Ovary (tissue), 9 donors: ENCODE results near the gene GNL3. TPM values are rescaled to one million over a fixed set of nuclear protein-coding genes. Genes with fewer than 3 reads are reported as not detected.
"Not testable (repeated sequence)": the region's sequence is repeated elsewhere in the genome, so short reads cannot be mapped to it uniquely, and the experiment has no call there.

Source experiments
- DNase-seq, 5 donors: peaks; one replicate each; pipeline ENCODE4 v3.0.0-alpha.2; 2019 to 2020
- H3K27ac ChIP-seq, 2 donors: fragments of 200-600 bp; one replicate each; pipeline versions ENCODE4 v1.5.1 to v1.8.0; 2019 to 2022
- H3K27me3 ChIP-seq: fragments of 200-600 bp; one replicate; pipeline ENCODE4 v1.8.0; 2022
- H3K36me3 ChIP-seq: fragments of 200-600 bp; sonication (generic); one replicate; pipeline ENCODE4 v1.5.1; 2019
- H3K4me1 ChIP-seq: one replicate; pipeline ENCODE4 v1.8.1; 2013; ENCODE audit warnings: mild to moderate bottlenecking, moderate library complexity; ENCODE audit not compliant: insufficient read depth
- H3K4me3 ChIP-seq: fragments of 200-600 bp; sonication (generic); one replicate; pipeline ENCODE4 v1.5.1; 2017
- H3K9me3 ChIP-seq, 2 donors: fragments of 200-600 bp in 1 of 2; sonication (generic) in 1 of 2; one replicate each; pipeline versions ENCODE4 v1.5.1 to v1.8.1; 2013 to 2019; ENCODE audit warnings: mild to moderate bottlenecking in 1 of 2, moderate library complexity in 1 of 2
- EP300 ChIP-seq: sonication (generic); formaldehyde crosslinking; IDR thresholded peaks from one replicate; pipeline ENCODE4 v1.6.1; 2017; ENCODE audit warnings: antibody characterized with exemption
- POLR2A ChIP-seq: fragments of 450-650 bp; IDR thresholded peaks from one replicate; pipeline ENCODE4 v1.6.1; 2017; ENCODE audit warnings: antibody characterized with exemption, mild to moderate bottlenecking, moderate library complexity
- WGBS, 3 donors: extraction: QIAGEN DNeasy Blood & Tissue Kit in 1 of 3; methylation state at CpG; one replicate each; pipeline versions ENCODE4 v1.1.5 to v1.1.7; 2013 to 2017; 5-methylcytosine and 5-hydroxymethylcytosine counted together
- intact Hi-C, 4 donors: fragments of 100-400 bp; cut with DNase I; formaldehyde crosslinking; loops; one replicate each; pipeline versions ENCODE4 v1.11.0 to v1.15.1; 2022 to 2023
- polyA plus RNA-seq, 2 donors: library from polyadenylated mRNA; stranded (reverse); fragments of 200-250 nt in 1 of 2; fragments of 350-450 nt in 1 of 2; fragmentation: Illumina TruSeq in 1 of 2; extraction: RNeasy Lipid Tissue Mini Kit (QIAGEN cat#74804) in 1 of 2; gene quantifications; one replicate each; pipeline ENCODE4 v1.2.3, GENCODE V29; 2013 to 2014
- total RNA-seq, 7 donors: library from RNA; depleted of rRNA in 2 of 7; stranded (reverse); fragments of >200 nt in 2 of 7; fragmentation: NEBNext Ultra II Directional in 3 of 7; extraction: Animal tissue kit (Norgen Biotek cat#: 25700) in 3 of 7; gene quantifications; one replicate each; pipeline versions ENCODE4 v1.1.0 to v1.2.4, GENCODE V29; 2016 to 2023
- TF ChIP-seq, protein P1 (sequence below), 3 donors: fragments of 450-650 bp in 2 of 3; fragments of 200-600 bp in 1 of 3; IDR thresholded peaks; one replicate each; pipeline versions ENCODE4 v1.5.1 to v1.8.0; 2016 to 2022; ENCODE audit warnings: antibody characterized with exemption in 3 of 3, mild to moderate bottlenecking in 1 of 3
- donor health status: DM: no; HTN: no; CAD: no; lungs with moderate emphysema.
- donor health status: DM: no; HTN: no; CAD: no.
- donor health status: Bipolar disorder and iron deficiency.
- donor health status: DM: yes; HTN: yes; CAD: no.
- donor health status: DM: no; HTN: no; CAD: no.
- donor health status: DM: yes; HTN: yes; CAD: no.

The GNL3 gene
- total and polyA plus RNA-seq, 9 donors: 39.6 to 82.7 (median 59.3) TPM

DNA sequence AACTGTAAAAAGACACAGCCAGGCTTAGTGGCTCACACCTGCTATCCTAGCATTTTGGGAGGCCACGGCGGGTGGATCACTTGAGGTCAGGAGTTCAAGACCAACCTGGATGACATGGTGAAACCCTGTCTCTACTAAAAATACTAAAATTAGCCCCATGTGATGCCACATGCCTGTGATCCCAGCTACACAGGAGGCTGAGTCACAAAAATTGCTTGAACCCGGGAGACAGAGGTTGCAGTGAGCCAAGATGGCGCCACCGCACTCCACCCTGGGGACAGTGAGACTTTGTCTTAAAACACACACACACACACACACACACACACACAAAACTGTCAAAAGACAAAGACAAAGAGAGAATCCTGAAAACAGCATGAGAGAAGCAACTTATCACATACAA, 38.1 kb downstream of the GNL3 start:
- TF ChIP-seq, protein P1, sequence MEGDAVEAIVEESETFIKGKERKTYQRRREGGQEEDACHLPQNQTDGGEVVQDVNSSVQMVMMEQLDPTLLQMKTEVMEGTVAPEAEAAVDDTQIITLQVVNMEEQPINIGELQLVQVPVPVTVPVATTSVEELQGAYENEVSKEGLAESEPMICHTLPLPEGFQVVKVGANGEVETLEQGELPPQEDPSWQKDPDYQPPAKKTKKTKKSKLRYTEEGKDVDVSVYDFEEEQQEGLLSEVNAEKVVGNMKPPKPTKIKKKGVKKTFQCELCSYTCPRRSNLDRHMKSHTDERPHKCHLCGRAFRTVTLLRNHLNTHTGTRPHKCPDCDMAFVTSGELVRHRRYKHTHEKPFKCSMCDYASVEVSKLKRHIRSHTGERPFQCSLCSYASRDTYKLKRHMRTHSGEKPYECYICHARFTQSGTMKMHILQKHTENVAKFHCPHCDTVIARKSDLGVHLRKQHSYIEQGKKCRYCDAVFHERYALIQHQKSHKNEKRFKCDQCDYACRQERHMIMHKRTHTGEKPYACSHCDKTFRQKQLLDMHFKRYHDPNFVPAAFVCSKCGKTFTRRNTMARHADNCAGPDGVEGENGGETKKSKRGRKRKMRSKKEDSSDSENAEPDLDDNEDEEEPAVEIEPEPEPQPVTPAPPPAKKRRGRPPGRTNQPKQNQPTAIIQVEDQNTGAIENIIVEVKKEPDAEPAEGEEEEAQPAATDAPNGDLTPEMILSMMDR (IDR thresholded peaks at IDR 0.05): no peak
- TF ChIP-seq EP300: no peak
- no peak for TF ChIP-seq POLR2A
- Histone ChIP-seq H3K4me1 (no peaks in the 10 kb centered on the region), H3K27ac (no peak overlapping the region), H3K9me3 (no peaks in the 10 kb centered on the region), H3K4me3 (no peak overlapping the region), H3K36me3 (no peaks in the 10 kb centered on the region), H3K27me3 (no peaks in the 10 kb centered on the region)
- intact Hi-C loops: no loop called here
- WGBS, 3 donors: 96 to 99% (median 98%) methylated on average over 5 of the region's 5 CpGs
- DNase-seq: no peak

GRCh38 chr3:52724511-52724910, 38.7 kb downstream of the GNL3 start:
- 97 to 100% (median 100%) methylated on average over 1 of the region's 1 CpG for WGBS, 3 donors
- DNase-seq: no peak
- no peak overlapping the region for H3K27ac ChIP-seq
- no peaks in the 10 kb centered on the region for H3K9me3 ChIP-seq
- H3K27me3 ChIP-seq: no peaks in the 10 kb centered on the region
- no peaks in the 10 kb centered on the region for H3K36me3 ChIP-seq
- TF ChIP-seq POLR2A: no peak
- TF ChIP-seq EP300: no peak
- TF ChIP-seq, protein P1 (IDR thresholded peaks at IDR 0.05): no peak
- no peak overlapping the region for H3K4me3 ChIP-seq
- intact Hi-C loops: no loop called here
- H3K4me1 ChIP-seq: no peaks in the 10 kb centered on the region

- H3K4me3 ChIP-seq, DNase-seq, H3K27me3 ChIP-seq, H3K9me3 ChIP-seq, H3K4me1 ChIP-seq, intact Hi-C loops, H3K36me3 ChIP-seq, H3K27ac ChIP-seq: not testable (repeated sequence)
- WGBS, 3 donors: 50 to 91% (median 90%) methylated on average over 3 of the region's 3 CpGs
Observed at GRCh38 chr3:52728753-52729152, 42.9 kb downstream of the GNL3 start.

GRCh38 chr3:52730681-52731080, 44.8 kb downstream of the GNL3 start:
- Histone ChIP-seq H3K4me1 (no peaks in the 10 kb centered on the region), H3K27me3 (no peaks in the 10 kb centered on the region), H3K36me3 (no peaks in the 10 kb centered on the region)

GRCh38 chr3:52731590-52731989, 45.8 kb downstream of the GNL3 start:
- H3K4me3 ChIP-seq: no peak overlapping the region
- intact Hi-C loops: no loop called here
- DNase-seq: no peak
- H3K27me3 ChIP-seq: no peaks in the 10 kb centered on the region
- WGBS, 3 donors: 75 to 93% (median 80%) methylated on average over 14 of the region's 14 CpGs
- H3K4me1 ChIP-seq: no peaks in the 10 kb centered on the region
- H3K9me3 ChIP-seq: no peaks in the 10 kb centered on the region
- TF ChIP-seq, protein P1 (IDR thresholded peaks at IDR 0.05): no peak
- TF ChIP-seq POLR2A (no peak), EP300 (no peak)
- H3K36me3 ChIP-seq: no peaks in the 10 kb centered on the region
- no peak overlapping the region for H3K27ac ChIP-seq

More at GRCh38 chr3:52730681-52731080, 44.8 kb downstream of the GNL3 start:
- Histone ChIP-seq H3K9me3 (no peaks in the 10 kb centered on the region), H3K27ac (no peak overlapping the region), H3K4me3 (no peak overlapping the region)
- DNase-seq: no peak
- intact Hi-C loops: no loop called here
- TF ChIP-seq, protein P1 (IDR thresholded peaks at IDR 0.05): no peak
- no peak for TF ChIP-seq POLR2A
- no peak for TF ChIP-seq EP300
